NCI-H2196 treated with DMSO at 0.1 percent for 48 hours (cell line): ENCODE data around the gene DIP2A.

Experiments
- DNase-seq: peaks from one replicate; lab custom pipeline; 2025; ENCODE audit not compliant: unreplicated experiment; lab: John Stamatoyannopoulos, UW

The DIP2A gene

DNA sequence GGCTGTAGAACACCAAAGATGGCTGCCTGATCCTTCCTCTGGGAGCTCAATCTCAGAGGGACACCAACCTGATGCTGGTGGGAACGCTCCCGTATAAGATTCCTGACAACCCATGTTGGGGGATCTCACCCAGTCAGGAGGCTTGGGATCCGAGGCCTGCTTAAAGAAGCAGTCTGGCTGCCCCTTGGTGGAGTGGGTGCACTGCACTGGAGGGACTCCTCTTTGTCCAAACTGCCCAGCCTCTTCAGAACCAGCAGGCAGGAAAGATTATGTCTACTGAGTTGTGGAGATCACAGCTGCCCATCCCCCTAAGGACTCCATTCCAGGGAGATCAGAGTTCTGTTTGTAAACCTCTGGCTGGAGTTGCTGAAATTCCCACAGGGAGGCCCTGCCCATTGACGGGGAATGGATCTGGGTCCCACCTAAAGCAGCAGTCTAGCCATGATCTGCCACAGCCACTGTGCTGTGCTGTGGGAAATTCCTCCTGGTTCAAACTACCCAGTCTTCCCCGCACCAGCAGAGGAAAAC lies 123.2 kb downstream of the DIP2A start:
- no peak for DNase-seq

DNA sequence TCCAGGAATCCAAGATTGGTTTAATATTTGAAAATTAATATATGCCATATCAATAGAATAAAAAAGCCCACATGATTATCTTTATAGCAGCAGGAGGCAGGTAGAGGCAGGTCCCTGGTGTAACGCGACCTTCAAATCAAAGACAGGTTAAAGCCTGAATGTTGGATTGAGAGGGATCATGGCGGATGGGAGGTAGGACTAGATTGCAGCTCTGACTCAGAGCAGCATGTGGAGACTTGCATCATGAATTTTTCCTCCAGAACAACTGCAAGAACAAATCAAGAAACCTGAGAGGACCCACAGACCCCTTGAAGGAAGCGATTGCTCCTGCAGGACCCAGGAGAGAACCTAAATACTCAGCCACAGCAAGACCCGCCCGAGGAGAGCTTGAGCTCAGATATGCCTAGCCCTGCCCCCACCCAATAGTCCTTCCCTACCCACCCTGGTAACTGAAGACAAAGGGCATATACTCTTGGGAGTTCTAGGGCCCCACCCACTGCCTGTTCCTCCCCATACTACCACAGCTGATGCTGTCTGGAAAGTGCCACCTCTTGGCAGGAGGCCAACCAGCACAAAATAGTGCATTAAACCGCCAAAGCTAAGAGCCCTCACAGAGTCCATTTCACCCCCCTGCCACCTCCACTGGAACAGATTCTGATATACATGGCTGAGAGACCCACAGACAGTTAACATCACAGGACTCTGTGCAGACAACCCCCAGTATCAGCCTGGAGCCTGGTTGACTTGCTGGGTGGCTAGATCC lies 126.7 kb downstream of the DIP2A start:
- DNase-seq = no peak

DNA sequence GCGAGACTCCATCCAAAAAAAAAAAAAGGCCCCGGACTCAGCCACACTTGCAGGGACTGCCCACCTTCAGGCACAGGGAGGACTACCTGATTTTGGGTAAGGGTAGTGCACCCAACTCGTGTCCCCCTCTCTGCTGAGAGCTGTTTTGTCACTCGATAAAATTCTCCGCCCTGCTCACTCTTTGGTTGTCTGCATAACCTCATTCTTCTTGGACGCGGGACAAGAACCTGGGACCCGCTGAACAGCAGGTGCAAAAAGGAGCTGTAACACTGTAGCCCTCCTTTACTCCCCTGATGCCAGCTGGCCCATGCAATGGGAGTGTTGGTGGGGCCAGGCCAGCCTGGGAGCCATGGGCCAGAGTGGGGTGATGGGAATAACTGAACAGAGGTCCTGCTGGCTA lies 135.6 kb downstream of the DIP2A start:
- no peak for DNase-seq

DNA sequence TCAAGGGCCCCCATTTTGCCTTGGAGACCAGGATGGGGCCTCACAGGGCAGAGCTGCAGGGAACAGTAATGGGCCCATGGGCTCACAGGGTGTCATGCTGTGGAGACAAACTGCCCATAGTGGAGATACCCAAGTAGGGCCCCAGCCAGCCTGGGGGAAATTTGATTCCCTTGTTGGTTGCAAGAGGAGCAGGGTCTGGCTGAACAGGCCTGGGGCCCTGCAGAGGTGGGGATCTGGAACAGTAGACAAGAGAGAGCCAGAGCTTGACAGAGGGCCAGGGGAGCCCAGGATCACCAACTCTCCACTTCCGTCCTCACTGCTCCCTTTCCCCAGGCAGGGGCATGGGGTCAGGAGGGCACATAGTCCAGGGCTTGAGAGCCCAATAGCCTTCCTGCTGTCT lies 137.5 kb downstream of the DIP2A start:
- DNase-seq = no peak

DNA sequence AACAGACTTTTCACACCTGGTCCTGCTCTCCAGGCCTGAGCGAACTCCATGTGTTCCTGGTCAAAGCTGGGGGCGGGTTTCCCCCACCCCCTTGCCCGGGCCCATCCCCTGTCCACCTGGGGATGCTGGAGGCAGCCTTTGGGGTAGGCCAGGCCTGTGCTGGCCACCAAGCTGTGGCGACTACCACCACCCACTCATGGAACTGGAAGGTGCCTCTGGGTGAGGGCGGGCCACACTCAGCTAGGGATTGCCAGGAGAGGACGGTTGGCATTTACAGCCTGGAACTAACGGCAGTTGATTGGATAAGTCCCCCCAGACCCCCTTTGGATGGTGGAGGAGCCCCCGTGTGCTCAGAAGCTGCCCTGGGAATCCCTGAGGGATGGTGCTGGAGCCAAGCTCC lies 138.3 kb downstream of the DIP2A start:
- DNase-seq = no peak

DNA sequence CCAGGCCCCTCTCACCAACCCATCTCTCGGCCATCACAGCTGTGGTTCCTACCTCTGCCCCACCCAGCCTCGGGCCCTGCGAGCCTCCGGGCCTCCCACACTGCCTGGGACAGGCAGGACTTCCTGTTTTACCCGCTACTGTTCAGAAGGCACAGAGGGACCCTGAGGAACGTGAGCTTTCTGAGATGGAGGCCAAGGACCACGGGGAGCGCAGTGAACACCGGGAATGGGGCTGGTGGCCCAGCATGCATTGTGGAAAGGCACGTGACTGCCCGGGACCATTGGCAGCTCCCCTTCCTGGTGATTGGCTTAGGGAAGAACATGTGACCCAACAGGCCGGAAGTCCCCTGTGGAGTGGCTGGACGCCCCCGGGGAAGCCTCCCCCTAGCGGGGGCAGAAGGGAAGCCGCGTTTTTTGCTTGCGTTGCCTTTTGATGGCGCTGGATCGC lies 139.2 kb downstream of the DIP2A start:
- DNase-seq = no peak

DNA sequence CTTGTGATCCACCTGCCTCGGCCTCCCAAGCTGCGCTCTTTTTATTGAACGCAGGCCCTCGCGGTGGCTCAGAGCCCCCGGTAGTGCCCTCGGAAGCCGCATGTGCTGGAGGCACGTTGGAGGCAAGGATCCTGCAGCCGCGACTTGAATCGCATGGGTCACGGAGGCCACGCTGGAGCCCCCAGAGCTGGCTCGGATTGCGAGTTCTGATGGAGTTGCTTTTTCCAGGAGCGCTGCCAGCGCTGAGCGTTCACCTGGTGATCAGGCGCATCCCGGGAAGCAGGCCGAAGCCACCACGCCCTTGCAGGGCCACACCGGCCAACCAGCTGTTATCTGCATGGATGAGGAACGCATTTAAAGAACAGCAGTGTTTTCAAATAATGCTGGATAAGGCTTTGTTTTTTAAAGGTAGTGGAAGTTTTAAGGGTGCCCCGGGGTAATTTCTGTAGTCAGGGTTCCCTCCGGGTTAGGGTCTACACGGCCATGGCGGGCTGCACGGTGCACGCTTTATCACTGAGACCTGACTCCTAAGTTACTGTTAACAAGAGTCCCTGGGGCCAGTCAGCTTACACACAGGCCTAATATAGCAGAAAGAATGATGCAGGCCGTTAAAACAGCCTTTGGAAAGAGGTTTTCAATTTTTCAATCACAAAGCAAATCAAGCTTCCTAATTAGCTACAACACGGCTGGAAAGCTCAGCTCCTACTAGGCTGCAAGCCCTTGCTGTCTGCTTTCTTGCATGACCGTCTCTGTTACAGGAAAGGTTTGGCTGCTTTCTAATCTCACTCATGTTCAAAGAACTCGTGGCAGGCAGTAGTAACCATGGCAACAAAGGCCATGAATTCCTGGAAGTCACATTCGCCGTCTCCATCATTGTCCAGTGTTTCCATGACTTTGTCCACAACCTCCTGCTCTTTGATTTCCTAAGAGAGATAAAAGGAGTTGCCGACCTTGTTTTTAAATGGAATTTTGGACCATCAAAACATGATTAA lies 140.2 kb downstream of the DIP2A start:
- no peak for DNase-seq

DNA sequence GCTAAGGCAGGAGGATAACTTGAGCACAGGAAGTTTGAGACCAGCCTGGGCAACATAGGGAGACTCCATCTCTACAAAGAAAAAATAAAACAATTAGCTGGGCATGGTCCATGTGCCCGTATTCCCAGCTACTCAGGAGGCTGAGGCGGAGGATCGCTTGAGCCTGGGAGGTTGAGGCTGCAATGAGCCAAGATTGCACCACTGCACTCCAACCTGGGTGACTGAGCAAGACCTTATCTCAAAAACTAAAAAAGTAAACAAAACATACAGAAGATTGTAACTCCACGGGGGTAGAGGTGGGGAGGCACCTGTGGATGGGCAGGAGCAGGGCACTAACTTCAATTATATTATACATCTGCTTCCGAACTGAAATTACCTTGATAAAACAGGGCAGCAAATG lies 141.6 kb downstream of the DIP2A start:
- no peak for DNase-seq

DNA sequence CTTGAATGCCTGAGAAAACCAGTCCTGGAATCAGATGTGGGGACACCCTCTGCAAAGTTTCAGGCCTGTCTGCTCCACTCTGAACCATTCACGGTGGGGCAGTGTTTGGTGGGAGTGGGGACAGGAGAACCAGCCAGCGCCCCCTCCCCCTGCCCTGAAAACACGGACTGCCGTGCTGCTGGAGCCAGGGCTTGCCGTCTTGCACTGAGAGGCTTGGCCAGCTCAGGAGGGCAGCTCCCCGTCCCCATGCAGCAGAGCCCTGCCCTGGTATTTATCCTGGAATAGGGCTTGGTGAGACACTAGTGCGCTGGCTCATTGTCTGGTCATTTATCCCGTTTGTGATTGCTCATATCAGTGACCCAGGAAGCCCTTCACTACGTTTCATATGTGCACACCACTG lies 142.3 kb downstream of the DIP2A start:
- DNase-seq = no peak

DNA sequence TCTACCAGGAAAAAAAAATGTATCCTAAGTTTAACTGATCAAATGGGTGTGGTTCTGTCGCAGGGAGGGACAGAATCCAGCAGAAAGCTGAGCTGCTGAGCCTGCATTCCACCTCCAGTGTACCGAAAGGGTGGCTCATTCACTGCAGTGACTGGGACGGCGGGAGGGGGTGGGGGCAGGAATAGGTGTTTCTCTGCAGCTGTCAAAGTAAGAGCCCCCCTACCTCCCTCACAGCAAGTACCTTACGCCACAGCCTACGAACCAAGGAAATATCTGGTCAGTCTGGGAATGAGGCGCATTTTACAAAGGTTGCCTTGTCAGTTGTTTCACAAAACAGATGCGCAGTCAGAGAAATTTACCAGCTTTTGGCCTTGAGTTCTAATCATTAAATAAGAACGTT lies 144.5 kb downstream of the DIP2A start:
- no peak for DNase-seq

DNA sequence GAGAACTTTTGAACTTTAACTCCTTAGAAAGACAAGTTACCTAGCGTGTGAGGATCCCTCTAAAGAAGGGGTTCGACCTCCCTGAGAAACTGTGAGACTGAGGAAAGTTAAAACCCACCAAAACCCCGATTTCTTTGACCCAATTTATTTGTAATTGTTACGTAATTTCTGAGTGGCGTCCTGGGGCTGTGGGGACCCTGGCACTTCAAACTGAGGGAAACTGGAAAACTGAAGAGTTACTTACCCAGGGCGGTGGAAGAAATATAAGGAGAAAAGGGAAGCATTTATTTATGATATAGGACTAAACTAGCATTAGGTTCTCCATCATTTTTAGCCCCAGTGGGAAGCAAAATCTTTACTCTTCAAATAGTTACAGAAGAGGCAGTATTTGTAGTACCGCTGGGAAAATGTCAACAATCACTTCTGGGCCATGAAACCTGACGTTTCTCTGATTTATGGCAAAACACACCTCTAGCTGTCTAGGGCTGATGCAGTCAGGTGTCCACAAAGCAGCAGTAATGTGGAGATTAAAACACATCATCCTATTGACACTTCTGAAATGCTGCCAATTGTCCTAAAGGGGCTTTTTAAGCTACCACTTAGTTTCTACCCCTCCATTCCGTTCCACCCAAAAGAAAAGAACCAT lies 145.8 kb downstream of the DIP2A start:
- no peak for DNase-seq

DNA sequence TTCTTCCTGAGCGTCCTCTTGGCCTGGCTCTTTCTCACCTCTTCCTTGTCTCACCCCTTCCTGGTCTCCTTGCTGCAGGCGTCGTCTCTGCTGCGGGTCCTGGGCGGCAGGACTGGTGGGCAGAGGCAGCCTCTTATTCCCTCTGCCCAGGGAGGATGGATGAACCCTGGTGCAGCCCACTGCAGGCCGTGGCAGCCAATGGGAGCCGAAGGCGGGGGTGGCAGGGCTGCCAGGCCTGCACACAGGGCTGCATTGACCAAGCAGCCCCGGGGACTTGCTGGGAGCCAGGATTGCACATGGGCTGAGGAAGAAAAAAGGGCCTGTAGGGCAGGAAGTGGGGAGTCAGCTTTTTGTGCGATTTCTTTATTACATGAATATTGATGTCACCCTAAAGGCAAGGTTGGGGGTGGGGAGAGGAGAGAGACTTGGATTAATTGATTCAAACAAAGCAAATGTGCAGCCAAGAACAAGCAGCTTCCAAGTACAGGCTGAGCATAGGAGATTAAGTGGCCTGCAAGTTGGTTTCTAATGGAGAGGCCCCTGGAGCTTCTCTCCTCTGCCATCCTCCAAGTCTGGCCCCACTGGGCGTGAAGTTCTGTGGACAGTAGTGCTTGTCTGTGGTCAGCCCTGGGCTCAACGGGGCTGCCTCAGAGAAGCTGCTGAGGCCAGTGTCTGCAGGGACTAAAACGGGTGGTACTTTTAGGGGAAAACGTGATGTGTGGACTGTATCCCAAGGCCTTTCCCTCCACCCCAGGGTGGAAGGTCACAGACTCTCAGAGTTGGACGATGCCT lies 146.5 kb downstream of the DIP2A start, which contains the start of gene S100B:
Gene S100B (minus strand): TSS at position 108 of the 792 bp plus-strand sequence. CDS start 2,667 bp downstream, outside the sequence.
- DNase-seq = no peak

DNA sequence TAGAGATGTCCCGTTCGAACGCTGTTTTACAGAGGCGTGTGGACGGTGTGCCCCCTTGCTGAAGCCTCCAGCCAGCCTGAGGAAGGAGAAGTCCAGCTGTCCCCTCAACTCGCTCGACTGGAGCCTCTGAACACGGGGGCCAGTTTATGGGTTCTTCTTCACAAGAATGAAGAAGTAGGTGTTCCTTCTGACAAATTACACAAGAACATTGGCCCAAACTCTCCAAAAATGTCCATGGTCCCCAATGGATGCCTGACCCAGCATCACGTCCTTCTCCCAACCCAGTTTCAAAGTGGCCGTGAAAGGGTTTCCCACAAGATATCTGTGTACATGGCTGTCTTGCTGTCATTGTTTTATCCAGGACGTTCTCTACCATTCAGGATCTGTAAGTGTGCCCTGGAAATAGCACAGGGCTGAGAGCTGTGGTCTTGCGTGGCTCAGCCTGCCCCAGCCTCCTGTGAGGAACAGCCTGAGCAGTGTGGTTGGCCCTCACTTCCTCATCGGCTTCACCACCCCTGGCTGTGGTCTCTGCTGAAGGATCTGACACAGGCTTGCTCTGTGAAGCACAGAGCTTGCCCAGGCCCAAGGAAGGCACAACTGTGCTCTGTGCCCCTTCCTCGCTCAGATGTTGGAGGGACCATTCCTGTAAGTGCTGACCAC lies 147.2 kb downstream of the DIP2A start:
- DNase-seq = no peak

DNA sequence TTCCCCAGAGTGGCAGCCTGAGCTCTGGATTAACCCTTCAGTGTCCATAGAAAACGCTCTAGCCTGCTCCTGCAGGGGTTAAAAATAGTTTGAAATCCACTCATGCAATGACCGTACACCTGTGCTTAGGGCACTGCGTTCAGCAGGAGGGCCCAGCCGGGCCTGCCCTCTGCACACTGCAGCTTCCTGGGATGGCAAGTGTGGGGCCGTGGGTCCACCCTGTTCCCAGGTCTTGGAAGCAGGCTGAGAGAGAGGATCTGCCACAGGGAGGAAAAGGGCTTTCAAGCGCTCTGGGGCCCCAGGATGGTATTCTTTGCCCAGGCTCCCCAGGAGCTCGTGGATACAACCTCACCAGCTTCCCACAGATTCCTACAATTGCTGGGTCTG lies 147.7 kb downstream of the DIP2A start:
- no peak for DNase-seq

DNA sequence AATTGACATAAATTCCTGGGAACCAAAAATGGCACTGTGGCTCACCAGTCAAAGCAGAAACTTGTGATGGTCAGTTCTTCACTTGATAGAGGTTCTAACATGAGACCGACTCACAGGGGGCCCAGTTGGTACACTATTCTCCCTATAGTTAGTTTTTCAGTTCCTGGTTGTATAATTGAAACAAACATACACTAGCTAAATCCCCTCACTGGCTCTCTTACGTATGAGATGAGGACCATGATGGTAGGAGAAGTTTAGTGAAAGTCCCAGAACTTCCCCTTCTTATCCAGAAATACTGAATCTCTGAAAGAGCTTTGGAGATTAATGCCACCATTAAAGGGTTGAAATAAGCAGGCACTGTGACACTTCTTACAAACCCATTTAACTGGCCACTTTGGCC lies 148.9 kb downstream of the DIP2A start:
- DNase-seq = no peak

DNA sequence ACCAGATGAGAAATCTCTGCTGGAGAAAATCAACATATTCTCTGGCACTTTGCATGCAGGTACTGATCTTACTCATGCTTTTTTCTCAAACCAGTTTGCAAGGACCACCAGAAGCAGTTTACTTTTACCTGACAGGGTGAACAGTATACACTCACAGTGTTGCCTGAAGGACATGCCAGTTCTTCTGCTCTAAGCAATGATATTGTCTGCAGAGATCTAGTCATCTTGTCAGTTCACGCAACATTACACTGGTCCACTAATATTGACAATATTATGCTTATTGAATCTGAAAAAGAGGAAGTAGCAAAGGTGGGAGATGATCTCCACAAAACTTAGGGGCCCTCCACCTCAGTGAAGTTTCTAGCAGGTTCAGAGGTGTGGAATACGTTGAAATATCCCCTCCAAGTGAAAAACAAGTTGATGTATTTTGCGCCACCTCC lies 150.0 kb downstream of the DIP2A start:
- no peak for DNase-seq

DNA sequence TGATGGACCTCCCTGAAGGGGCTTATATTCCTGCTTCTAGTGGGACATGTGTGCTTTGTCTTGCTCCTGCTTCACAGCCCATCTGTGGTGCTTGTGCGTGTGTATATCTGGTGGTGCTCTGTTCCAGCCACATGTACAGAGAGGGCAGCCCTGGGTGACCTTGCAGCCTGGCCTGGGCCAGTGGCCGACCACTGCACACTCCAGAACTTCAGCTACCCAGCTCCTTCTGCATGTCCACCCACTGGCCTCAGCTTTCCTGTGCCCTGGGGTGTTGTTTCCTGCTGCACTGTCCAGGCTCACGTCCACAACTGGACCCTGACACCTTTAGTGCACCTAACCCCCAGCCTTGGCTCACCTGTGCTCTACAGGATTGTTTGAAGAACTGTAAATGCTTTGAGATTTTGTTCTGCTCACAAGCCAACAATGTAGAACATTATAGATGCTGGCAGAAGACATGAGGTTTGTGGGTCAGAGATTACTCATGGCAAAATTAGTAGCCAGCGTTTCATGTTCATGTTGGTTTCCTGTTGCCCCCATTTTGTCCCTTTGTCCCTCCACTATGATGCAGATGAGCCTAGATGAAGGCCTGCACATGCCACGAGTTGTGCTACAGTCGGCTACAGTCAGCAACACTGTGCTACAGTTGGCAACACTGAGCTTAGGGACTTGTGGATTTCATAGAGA lies 151.5 kb downstream of the DIP2A start:
- DNase-seq = no peak

DNA sequence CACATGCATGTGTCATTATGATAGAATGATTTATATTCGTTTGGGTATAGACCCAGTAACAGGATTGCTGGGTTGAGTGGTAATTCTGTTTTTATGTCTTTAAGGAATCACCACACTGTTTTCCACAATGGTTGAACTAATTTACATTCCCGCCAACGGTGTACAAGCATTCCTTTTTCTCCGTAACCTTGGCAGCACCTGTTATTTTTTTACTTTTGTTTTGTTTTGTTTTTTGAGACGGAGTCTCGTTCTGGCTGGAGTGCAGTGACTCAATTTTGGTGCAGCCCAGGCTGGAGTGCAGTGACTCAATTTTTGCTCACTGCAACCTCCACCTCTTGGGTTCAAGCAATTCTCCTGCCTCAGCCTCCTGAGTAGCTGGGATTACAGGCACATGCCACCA lies 154.7 kb downstream of the DIP2A start:
- no peak for DNase-seq

DNA sequence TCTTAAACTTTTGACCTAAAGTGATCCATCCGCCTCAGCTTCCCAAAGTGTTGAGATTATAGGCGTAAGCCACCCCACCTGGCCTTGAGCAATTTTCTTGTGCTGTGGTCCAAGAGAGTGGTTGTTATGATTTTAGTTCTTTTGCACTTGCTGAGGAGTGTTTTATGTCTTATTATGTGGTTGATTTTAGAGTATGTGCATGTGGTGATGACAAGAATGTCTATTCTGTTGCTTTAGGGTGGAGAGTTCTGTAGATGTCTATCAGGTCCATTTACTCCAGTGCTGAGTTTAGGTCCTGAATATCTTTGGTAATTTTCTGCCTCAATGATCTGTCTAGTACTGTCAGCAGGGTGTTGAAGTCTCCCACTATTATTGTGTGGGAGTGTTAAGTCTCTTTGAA lies 157.4 kb downstream of the DIP2A start:
- no peak for DNase-seq
